HG02973 (cell line): ENCODE results near the gene WDR41.
"Not testable (repeated sequence)": the region's sequence is repeated elsewhere in the genome, so short reads cannot be mapped to it uniquely, and the experiment has no call there.

Experiments used
- ATAC-seq: cut with Tn5 transposase; IDR thresholded peaks from one replicate; pipeline ENCODE4 v1.9.1; 2021; ENCODE audit warnings: moderate library complexity; ENCODE audit not compliant: unreplicated experiment

WDR41 gene

DNA sequence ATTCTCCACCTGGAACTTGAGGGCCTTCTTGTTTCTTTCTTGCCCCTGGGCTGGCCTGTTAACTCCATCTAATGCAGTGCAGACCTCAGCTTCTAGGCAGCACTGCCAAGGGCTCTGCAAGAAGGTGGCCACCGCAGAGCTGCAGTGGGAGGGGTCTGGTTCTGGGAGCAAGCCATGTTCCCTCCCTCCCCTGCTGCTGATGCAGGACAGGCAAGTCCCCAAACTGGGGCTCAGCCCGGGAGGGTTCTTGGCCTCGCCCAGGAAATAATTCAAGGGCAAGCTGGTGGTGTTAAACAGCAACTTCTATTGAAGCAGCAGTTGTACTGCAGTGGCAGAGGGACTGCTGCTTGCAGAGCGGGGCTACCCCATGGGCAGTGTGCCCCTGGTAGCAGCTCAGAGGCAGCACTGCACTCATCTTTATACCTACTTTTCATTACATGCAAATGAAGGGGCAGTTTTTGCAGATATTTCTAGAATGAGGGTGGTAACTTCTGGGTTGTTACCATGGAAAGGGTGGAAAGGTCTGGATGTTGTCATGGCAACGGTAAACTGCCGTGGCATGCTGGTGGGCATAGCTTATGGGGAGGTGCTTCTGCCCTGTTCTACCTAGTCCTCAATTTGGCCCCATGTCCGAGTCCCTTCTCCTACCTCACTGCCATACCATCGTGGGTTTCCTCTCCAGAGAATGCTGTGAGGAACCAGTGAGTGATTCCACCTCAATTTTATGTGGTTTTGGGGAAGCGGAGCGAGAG lies 82.1 kb downstream of the WDR41 start:
- no peak for ATAC-seq

DNA sequence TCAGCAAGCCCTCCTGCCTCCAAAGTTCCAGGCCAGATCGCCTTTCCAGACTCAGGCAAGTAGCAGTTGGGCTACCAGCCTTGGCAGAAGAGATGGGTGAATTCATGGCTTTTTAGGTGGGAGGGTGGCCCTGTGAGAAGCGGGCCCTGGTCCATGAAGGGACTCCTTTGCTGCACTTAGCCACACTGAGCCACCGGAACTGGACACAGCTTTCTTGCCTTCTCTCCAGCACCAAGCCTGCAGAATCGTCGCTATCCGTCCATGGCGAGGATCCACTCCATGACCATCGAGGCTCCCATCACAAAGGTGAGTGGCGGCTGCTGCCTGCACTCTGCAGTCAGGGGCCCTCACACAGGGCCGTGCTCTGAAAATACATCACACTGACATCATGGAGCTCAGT lies 85.0 kb downstream of the WDR41 start:
- ATAC-seq: no peak

DNA sequence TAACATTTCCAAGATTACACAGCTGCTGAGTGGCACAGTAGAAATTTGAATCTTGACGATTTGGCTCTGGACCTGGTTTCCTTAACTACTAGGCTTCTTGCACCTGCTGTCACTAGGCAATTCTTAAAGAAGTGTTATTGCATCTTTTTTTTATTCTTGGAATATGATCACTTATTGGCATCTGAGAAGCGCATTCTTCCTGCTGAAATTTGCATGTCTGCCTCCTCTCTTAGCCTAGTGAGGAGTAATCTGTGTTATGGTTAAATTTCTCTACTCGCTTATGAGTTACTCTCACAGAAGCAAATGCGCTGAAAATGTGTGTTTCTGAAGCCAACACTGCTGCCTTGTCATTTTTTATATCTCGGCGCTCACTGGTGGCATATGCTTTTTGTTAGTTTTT lies 89.3 kb downstream of the WDR41 start:
- ATAC-seq: no peak

DNA sequence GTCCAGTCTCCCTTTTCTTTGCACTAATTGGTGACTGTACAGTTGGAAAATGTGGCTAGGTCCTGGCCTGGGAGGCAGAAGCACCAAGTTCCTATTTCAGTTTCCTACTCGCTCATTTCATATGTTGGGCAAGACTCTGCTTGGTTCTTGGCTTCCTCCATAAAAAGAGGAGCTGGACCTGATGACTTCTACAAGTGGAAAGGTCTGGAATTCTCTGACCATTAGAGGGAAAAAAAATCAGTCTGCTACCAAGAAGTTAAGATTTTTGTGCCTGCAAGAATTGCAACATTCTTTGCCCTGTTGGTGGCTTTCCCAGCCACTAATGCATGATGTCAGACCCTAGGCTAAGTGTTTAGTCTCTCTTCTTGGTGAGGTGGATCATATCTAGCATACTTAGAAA lies 91.5 kb downstream of the WDR41 start:
- no peak for ATAC-seq

DNA sequence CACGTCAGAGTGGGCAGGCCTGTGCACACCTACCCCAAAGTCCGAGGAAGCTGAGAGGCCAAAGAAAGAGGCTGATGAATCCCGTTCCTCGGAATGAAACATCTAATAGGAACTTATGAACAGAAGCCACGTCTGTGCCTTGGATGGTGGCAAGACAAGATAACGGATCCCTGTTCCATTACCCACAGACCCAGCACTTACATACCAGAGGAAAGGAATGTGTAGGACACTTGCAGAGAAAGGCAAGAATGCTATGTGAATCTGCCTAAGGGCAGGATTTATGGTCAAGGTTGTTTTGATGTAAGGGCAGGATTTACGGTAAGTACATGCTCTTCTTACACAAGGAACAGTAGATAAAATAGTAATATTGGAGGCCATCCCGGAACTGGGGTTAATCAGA lies 93.2 kb downstream of the WDR41 start:
- ATAC-seq: no peak

DNA sequence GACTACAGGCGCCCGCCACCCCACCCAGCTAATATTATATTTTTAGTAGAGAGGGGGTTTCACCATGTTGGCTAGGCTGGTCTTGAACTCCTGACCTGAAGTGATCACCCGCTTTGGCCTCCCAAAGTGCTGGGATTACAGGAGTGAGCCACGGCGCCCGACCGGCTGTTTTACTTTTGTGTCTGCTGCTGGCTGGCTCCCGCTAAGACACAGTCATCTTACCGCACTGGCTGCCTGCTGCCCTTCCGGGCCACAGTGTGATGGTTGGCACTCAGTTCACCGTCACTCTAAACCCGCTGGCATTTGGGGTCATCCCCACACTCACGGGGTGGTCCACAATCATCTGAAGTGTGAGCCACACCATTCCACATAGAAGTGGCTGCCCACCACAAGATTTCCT lies 93.7 kb downstream of the WDR41 start:
- no peak for ATAC-seq

DNA sequence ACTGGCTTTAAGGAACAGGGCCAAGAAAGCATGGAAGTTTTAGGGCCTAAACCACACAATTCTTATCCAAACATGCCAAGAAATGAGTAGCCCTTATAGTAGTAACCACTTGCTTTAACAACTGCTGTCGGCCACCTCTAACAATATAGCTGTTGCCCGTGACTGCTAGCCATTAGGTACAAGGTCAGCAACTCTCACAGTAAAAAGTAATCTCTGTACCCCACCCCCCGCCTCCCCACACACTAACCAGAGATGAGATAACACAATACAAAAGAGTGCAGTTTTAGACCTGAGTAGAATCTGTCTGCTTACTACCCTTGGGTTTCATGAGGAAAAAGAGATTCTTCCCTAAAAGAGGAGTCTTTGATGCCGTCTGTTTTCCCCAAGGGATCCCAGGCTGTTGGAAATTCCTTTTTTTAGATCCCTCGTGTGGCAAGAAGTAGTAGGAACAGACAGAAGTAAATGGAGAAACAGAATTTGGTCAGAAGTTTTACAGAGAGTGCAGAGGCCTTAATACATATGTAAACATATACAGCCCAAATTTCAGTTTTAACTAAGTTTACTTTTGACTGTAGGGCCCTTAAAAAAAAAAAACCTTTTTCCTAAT lies 94.3 kb downstream of the WDR41 start:
- ATAC-seq: no peak

DNA sequence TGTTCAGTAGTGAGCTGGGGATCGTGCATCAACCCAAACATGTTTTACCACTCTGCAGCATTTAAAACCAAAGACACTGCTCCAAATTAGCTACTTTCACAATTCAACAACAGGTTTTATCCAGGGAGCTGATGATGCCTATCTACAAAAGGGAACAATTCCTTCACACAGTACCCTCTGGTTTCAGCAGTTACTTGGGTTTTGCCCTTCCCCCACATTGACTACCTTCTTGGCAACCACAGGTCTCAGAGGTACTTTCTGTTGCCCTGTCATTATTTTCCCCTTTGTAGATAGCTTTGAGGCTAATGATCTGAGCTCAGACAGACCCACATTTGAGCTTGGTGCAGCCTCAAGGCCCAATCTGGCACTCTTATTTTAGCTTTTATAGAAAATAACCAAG lies 96.1 kb downstream of the WDR41 start:
- no peak for ATAC-seq

DNA sequence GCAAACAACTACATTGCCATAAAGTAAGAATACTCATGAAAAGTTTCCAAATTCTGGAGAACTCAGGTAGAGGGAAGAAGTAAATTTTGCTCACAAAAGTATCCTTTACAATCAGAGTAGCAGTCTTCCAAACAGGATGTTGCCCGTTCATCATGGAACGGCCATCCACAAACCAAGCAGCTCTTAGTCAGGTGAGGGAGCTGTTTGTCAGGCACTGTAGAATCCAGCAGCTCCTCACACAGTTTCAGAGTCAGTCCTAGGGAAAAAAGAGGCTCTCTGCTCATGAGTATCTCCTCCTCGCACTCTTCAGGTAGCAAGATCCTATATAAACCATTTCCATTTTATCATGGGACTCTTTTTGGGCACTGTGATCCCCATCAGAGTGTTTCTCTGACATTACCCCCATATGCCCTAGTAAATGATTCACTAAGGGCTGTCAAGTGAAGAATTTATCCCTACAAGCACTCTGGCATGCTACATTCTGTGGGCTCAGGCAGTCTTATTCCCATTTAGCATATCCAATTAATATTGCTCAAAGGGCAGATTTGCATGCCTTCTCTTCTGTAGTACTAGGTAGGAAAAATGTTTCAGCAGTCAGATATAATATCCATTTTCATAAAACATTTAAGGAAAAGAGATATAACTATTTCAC lies 97.9 kb downstream of the WDR41 start:
- no peak for ATAC-seq

DNA sequence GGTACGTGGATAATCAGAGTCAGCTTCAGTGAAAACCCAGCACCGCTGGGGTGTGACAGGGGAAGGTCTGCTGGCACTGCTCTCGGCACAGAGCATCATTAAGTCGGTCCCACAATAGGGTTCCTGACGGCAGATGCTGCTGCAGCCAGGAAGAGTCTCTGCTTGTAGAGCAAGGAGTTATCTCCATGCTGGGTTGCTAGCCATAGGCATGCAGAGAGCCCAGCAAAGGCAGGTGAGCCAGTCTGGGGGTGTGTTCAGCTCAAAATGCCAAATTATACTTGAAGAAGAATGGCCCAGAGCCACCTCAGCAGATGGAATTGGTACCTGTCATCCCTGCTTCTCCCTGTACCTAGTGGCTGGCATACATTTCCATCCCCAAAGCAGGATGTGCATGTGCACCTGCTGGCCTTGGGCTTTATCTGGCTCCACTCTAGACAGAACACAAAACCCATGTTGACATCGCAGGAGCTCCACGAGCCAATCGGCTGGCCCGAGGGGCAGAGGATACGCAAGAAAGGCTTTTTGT lies 100.8 kb downstream of the WDR41 start:
- ATAC-seq: no peak

DNA sequence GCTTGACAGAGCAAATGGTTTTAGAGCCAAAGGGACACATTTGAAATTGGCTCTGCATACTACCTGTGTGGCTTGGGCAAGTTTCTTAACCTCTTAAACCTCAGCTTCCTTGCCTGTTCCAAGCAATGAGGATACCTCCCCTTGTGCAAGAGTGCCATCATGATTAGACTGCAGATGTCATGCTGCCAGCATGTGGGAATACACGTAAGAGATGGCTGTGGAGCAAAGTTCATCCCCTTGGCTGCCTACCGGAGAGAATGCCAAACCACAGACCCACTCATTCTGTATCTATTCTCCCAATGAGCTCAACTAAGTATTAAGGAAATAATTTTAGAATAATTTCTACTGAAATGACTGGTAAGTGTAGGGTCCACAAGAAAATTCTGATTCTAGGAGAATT lies 101.3 kb downstream of the WDR41 start:
- ATAC-seq: no peak

DNA sequence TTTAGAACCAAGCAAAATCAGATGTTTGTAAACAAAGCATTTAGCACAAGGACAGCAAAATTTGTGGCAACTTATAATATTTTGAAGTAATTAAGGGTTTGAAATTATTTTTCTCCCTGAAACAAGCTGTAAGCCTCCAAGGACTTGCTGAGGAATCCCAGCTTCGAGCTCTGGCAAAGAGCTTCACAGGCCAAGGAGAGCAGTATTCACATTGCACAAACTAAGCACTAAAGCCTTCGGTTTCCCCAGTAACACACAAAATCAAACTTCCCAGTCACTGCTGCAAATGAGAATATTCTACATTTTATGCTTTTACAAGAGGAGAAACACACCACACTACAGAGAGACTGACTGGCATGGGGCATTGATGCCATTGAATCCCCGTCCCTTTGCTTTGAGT lies 101.9 kb downstream of the WDR41 start:
- ATAC-seq: no peak

DNA sequence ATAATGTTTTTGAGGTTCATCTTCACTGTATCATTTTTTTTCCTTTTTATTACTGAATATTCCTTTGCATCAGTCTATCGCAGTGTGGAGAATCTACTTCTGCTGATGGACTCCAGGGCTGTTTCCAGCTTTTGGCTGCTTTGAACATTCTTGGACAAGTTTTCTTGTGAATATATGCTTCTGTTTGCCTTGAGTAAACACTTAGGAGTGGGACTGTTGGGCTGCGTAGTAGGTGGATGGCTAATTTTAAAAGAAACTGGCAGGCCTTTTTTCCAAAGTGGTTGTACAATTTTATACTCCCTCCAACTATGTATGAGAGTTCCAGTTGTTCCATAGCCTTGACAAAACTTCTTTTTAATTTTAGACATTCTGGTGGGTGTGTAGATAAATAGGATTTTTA lies 102.4 kb downstream of the WDR41 start:
- no peak for ATAC-seq

DNA sequence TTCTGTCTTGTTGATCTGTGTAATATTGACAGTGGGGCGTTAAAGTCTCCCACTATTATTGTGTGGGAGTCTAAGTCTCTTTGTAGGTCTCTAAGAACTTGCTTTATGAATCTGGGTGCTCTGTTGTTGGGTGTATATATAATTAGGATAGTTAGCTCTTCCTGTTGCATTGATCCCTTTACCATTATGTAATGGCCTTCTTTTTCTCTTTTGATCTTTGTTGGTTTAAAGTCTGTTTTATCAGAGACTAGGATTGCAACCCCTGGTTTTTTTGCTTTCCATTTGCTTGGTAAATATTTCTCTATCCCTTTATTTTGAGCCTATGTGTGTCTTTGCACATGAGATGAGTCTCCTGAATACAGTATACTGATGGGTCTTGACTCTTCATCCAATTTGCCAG lies 105.8 kb downstream of the WDR41 start:
- not testable (repeated sequence) for ATAC-seq

DNA sequence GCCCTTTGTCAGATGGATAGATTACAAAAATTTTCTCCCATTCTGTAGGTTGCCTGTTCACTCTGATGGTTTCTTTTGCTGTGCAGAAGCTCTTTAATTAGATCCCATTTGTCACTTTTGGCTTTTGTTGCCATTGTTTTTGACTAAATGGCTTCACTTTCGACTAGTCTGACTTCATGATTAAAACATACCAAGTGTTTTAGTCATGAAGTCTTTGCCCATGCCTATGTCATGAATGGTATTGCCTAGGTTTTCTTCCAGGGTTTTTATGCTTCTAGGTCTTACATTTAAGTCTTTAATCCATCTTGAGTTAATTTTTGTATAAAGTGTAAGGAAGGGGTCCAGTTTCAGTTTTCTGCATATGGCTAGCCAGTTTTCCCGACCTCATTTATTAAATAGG lies 108.8 kb downstream of the WDR41 start:
- ATAC-seq: not testable (repeated sequence)
